ENCODE results near the gene CIDEC.
"Not testable (repeated sequence)": the region's sequence is repeated elsewhere in the genome, so short reads cannot be mapped to it uniquely, and the experiment has no call there.

The CIDEC gene

DNA sequence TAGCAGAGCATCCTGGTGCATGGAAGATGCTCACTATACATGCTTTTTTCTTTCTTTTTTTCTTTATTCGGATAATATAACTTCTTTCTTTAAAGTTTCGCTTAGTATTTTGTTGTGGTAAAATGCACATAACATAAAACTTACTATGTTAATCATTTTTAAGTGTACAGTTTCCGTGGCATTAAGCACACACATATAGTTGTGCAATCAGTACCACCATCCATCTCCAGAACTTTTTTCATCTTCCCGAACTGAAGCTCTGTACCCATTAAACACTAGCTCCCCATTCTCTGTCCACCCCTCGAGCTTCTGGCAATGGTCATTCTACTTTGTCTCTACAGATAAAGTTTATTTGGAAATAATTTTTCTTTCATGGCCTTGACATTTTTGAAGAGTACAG, 9.4 kb upstream of the CIDEC start:
- Histone ChIP-seq H3K9me3 (ENCODE audit: control insufficient read depth, low read length) (no peaks in the 10 kb centered on the region), H3K4me1 (ENCODE audit: control insufficient read depth, insufficient read depth, low read length, poor library complexity, severe bottlenecking) (no peaks in the 10 kb centered on the region), H3K36me3 (ENCODE audit: control insufficient read depth, insufficient read depth, low read length) (peaks cover 29% of the 10 kb centered on the region), H3K4me3 (ENCODE audit: extremely low read depth, insufficient read depth, low read length, poor library complexity, severe bottlenecking) (no peak overlapping the region), H3K27ac (ENCODE audit: low read depth, low read length, severe bottlenecking) (no peak overlapping the region)
- 85 to 94% methylated on average over 2 of the region's 5 CpGs for WGBS, 2 experiments (ENCODE audit: insufficient coverage in 2 of 2)

- no peaks in the 10 kb centered on the region for H3K9me3 ChIP-seq (ENCODE audit: control insufficient read depth, low read length)
- H3K4me1 ChIP-seq (ENCODE audit: control insufficient read depth, insufficient read depth, low read length, poor library complexity, severe bottlenecking) = no peaks in the 10 kb centered on the region
- peaks cover 20% of the 10 kb centered on the region for H3K36me3 ChIP-seq (ENCODE audit: control insufficient read depth, insufficient read depth, low read length)
- no peak overlapping the region for H3K27ac ChIP-seq (ENCODE audit: low read depth, low read length, severe bottlenecking)
- no peak overlapping the region for H3K4me3 ChIP-seq (ENCODE audit: extremely low read depth, insufficient read depth, low read length, poor library complexity, severe bottlenecking)
- WGBS, 2 experiments (ENCODE audit: insufficient coverage in 2 of 2) = 83 to 100% methylated on average over 1 of the region's 3 CpGs
These were observed 8.5 kb upstream of the CIDEC start for GRCh38 chr3:9888540-9888939.

- H3K4me3 ChIP-seq (ENCODE audit: extremely low read depth, insufficient read depth, low read length, poor library complexity, severe bottlenecking) = no peak overlapping the region
- no peaks in the 10 kb centered on the region for H3K9me3 ChIP-seq (ENCODE audit: control insufficient read depth, low read length)
- 96 to 100% methylated on average over 2 to 4 of the region's 5 CpGs for WGBS, 2 experiments (ENCODE audit: insufficient coverage in 2 of 2)
- H3K36me3 ChIP-seq (ENCODE audit: control insufficient read depth, insufficient read depth, low read length) = peaks cover 9% of the 10 kb centered on the region
- no peak overlapping the region for H3K27ac ChIP-seq (ENCODE audit: low read depth, low read length, severe bottlenecking)
- peaks cover 2% of the 10 kb centered on the region for H3K4me1 ChIP-seq (ENCODE audit: control insufficient read depth, insufficient read depth, low read length, poor library complexity, severe bottlenecking)
These were observed 7.4 kb upstream of the CIDEC start for GRCh38 chr3:9887480-9887879.

- H3K9me3 ChIP-seq (ENCODE audit: control insufficient read depth, low read length) = no peaks in the 10 kb centered on the region
- H3K36me3 ChIP-seq (ENCODE audit: control insufficient read depth, insufficient read depth, low read length) = no peaks in the 10 kb centered on the region
- no peak overlapping the region for H3K27ac ChIP-seq (ENCODE audit: low read depth, low read length, severe bottlenecking)
- no peak overlapping the region for H3K4me3 ChIP-seq (ENCODE audit: extremely low read depth, insufficient read depth, low read length, poor library complexity, severe bottlenecking)
- peaks cover 2% of the 10 kb centered on the region for H3K4me1 ChIP-seq (ENCODE audit: control insufficient read depth, insufficient read depth, low read length, poor library complexity, severe bottlenecking)
These were observed 6.3 kb upstream of the CIDEC start for GRCh38 chr3:9886328-9886727.

- Histone ChIP-seq H3K9me3 (ENCODE audit: control insufficient read depth, low read length) (no peaks in the 10 kb centered on the region), H3K27ac (ENCODE audit: low read depth, low read length, severe bottlenecking) (peak overlapping the region; percentile 98), H3K4me1 (ENCODE audit: control insufficient read depth, insufficient read depth, low read length, poor library complexity, severe bottlenecking) (peaks cover 2% of the 10 kb centered on the region), H3K36me3 (ENCODE audit: control insufficient read depth, insufficient read depth, low read length) (no peaks in the 10 kb centered on the region), H3K4me3 (ENCODE audit: extremely low read depth, insufficient read depth, low read length, poor library complexity, severe bottlenecking) (no peak overlapping the region)
- WGBS, 2 experiments (ENCODE audit: insufficient coverage in 2 of 2) = 43 to 55% methylated on average over 3 to 4 of the region's 11 CpGs
These were observed 4.6 kb upstream of the CIDEC start for GRCh38 chr3:9884555-9885165.

GRCh38 chr3:9883706-9884554, 3.9 kb upstream of the CIDEC start:
- H3K9me3 ChIP-seq (ENCODE audit: control insufficient read depth, low read length) = no peaks in the 10 kb centered on the region
- WGBS, 2 experiments (ENCODE audit: insufficient coverage in 2 of 2) = 87% methylated on average over 5 to 6 of the region's 7 CpGs
- peak overlapping the region; percentile 98 for H3K27ac ChIP-seq (ENCODE audit: low read depth, low read length, severe bottlenecking)
- H3K4me3 ChIP-seq (ENCODE audit: extremely low read depth, insufficient read depth, low read length, poor library complexity, severe bottlenecking) = no peak overlapping the region
- H3K36me3 ChIP-seq (ENCODE audit: control insufficient read depth, insufficient read depth, low read length) = no peaks in the 10 kb centered on the region
- peaks cover 2% of the 10 kb centered on the region for H3K4me1 ChIP-seq (ENCODE audit: control insufficient read depth, insufficient read depth, low read length, poor library complexity, severe bottlenecking)

DNA sequence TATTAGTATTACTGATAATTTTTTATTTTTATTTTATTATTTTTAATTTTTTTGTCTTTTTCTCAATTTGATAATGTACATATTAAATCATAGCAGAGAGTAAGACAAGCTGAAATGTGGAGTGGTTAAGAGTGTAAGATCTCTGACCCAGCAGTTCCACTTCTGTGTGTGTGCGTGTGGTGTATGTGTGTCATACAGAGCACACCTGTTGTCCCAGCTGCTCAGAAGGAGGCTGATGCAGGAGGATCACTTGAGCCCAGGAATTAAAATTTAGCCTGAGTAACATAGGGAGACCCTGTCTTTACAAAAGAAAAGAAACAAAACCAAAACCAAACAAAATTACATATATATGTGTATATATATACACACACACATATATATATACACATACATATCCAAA, 1.4 kb upstream of the CIDEC start:
- WGBS, 2 experiments (ENCODE audit: insufficient coverage in 2 of 2) = 60 to 100% methylated on average over 1 of the region's 1 CpG
- Histone ChIP-seq H3K9me3 (ENCODE audit: control insufficient read depth, low read length) (no peaks in the 10 kb centered on the region), H3K4me1 (ENCODE audit: control insufficient read depth, insufficient read depth, low read length, poor library complexity, severe bottlenecking) (peaks cover 2% of the 10 kb centered on the region), H3K27ac (ENCODE audit: low read depth, low read length, severe bottlenecking) (no peak overlapping the region), H3K4me3 (ENCODE audit: extremely low read depth, insufficient read depth, low read length, poor library complexity, severe bottlenecking) (no peak overlapping the region), H3K36me3 (ENCODE audit: control insufficient read depth, insufficient read depth, low read length) (no peaks in the 10 kb centered on the region)

- H3K4me3 ChIP-seq (ENCODE audit: extremely low read depth, insufficient read depth, low read length, poor library complexity, severe bottlenecking) = no peak overlapping the region
- 77 to 86% methylated on average over 3 to 4 of the region's 5 CpGs for WGBS, 2 experiments (ENCODE audit: insufficient coverage in 2 of 2)
These were observed 1.4 kb downstream of the CIDEC start for GRCh38 chr3:9878700-9879099.

DNA sequence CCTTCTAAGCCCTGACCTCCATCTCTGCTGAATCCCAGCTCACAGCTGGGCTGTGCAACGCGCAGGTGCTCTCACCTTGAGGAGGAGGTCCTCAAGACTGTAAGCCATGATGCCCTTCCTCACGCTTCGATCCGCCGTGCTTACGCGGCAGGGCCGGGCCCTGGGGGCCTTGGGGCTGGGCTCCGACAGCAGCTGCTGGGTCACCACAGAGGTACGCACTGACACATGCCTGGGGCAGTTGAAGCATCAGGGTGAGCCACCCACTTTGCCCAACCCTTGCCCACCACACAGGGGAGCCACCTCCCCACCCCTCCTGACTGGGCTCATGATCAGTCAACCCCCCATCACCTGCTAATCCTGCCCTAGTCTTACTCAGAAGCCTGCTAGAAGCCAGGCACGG, 3.1 kb downstream of the CIDEC start:
- H3K4me3 ChIP-seq (ENCODE audit: extremely low read depth, insufficient read depth, low read length, poor library complexity, severe bottlenecking) = no peak overlapping the region
- H3K9me3 ChIP-seq (ENCODE audit: control insufficient read depth, low read length) = no peaks in the 10 kb centered on the region
- no peak overlapping the region for H3K27ac ChIP-seq (ENCODE audit: low read depth, low read length, severe bottlenecking)
- no peaks in the 10 kb centered on the region for H3K4me1 ChIP-seq (ENCODE audit: control insufficient read depth, insufficient read depth, low read length, poor library complexity, severe bottlenecking)
- H3K36me3 ChIP-seq (ENCODE audit: control insufficient read depth, insufficient read depth, low read length) = no peaks in the 10 kb centered on the region
- 85 to 88% methylated on average over 12 of the region's 12 CpGs for WGBS, 2 experiments (ENCODE audit: insufficient coverage in 2 of 2)

More at GRCh38 chr3:9878700-9879099, 1.4 kb downstream of the CIDEC start:
- Histone ChIP-seq H3K27ac (ENCODE audit: low read depth, low read length, severe bottlenecking) (no peak overlapping the region), H3K36me3 (ENCODE audit: control insufficient read depth, insufficient read depth, low read length) (no peaks in the 10 kb centered on the region), H3K4me1 (ENCODE audit: control insufficient read depth, insufficient read depth, low read length, poor library complexity, severe bottlenecking) (peaks cover 2% of the 10 kb centered on the region), H3K9me3 (ENCODE audit: control insufficient read depth, low read length) (no peaks in the 10 kb centered on the region)

DNA sequence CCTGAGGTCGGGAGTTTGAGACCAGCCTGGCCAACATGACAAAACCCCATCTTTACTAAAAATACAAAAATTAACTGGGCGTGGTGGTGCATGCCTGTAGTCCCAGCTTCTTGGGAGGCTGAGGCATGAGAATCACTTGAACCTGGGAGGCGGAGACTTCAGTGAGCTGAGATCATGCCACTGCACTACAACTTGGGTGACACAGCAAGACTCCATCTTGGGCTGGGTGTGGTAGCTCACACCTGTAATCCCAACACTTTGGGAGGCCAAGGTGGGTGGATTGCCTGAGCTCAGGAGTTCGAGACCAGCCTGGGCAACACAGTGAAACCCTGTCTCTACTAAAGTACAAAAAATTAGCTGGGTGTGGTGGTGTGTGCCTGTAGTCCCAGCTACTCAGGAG, 3.8 kb downstream of the CIDEC start:
- not testable (repeated sequence) for H3K27ac ChIP-seq (ENCODE audit: low read depth, low read length, severe bottlenecking); H3K9me3 ChIP-seq (ENCODE audit: control insufficient read depth, low read length); H3K4me3 ChIP-seq (ENCODE audit: extremely low read depth, insufficient read depth, low read length, poor library complexity, severe bottlenecking); H3K36me3 ChIP-seq (ENCODE audit: control insufficient read depth, insufficient read depth, low read length); H3K4me1 ChIP-seq (ENCODE audit: control insufficient read depth, insufficient read depth, low read length, poor library complexity, severe bottlenecking)
- 89 to 100% methylated on average over 1 to 3 of the region's 4 CpGs for WGBS, 2 experiments (ENCODE audit: insufficient coverage in 2 of 2)

GRCh38 chr3:9875448-9875847, 4.6 kb downstream of the CIDEC start:
- Histone ChIP-seq H3K9me3 (ENCODE audit: control insufficient read depth, low read length) (no peaks in the 10 kb centered on the region), H3K27ac (ENCODE audit: low read depth, low read length, severe bottlenecking) (no peak overlapping the region), H3K4me1 (ENCODE audit: control insufficient read depth, insufficient read depth, low read length, poor library complexity, severe bottlenecking) (peaks cover 3% of the 10 kb centered on the region), H3K36me3 (ENCODE audit: control insufficient read depth, insufficient read depth, low read length) (no peaks in the 10 kb centered on the region), H3K4me3 (ENCODE audit: extremely low read depth, insufficient read depth, low read length, poor library complexity, severe bottlenecking) (no peak overlapping the region)
